Stimulated activated CD8-positive, alpha-beta memory T cell treated with anti-CD3 and anti-CD28 coated beads, Interleukin-15, amount 100 ng/mL, for 1 hour (primary cell): Measurements from ENCODE around the gene HNRNPLL.

Source experiments
- DNase-seq: peaks from one replicate; pipeline ENCODE4 v3.0.0-alpha.2; 2020; ENCODE audit warnings: low read depth

Gene HNRNPLL

DNA sequence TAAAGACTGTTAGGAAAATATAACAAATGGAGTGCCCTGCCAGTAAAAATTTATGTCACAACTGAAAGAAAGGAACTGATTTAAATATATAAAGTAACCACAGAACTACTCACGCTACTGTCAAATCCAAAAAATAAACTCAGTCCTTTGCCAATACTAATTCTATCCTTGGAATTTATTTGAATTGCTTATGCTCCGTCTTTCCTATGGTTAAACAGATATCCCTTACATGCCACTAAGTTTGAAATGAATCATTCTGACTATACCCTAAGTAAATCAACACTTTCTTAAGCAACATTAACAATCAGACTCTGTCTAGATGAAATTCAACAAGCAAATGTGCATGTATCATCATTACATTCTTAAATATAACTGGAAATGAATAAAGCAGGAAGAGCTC is 9.8 kb downstream of the HNRNPLL start:
- DNase-seq = no peak

DNA sequence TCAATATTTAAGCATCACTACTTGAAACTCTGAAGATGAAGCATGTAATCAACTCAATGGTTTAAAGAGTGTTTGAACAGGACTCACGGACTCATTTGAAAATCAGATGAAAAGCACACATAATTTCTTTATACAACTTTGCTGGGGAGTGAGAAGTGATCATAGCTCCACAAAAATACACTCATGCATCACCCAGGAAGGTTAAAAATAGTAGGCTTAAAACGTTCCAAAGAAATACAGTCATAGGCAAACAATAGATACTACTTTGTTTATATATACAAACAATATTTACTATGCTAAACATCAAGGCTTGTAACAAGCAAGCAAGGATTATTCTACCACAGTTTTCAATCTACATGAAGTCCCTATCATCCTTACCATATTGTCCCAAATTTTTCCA is 11.6 kb downstream of the HNRNPLL start:
- no peak for DNase-seq

DNA sequence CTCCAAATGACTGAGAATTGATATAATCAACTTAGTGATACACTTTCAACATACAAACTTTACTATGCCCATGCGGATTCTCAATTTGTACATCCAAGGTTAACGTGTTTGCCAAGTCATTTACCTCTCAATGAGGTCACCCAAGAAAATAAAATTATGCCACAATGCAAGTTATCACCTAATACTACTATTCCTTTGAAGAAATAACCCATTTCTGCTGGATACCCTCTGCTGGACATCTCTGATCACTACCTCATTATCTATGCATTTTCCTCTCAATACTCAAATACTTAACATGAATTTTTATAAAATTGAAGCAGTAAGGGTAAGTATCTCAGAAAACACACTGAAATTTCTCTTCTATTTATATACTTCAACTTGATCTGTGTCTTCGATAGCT is 12.7 kb downstream of the HNRNPLL start:
- DNase-seq = no peak

DNA sequence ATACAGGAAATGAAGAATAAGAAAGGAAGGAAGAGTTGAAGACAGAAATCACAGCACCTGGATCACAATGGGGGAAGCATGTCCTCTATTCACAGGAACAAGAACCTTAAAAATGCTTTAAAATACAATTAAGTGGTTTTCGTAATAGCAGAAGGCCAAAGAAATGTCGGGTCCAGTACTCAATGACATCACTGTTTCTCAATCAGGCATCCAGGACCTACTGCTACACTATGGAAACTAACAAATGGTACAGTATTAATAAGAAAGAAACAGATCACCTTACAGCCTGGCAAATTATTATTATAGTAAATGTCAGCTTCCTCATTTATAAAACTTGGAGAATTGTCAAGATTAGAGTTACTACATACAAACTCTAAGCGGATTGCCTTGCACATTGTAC is 15.8 kb downstream of the HNRNPLL start:
- DNase-seq = no peak

DNA sequence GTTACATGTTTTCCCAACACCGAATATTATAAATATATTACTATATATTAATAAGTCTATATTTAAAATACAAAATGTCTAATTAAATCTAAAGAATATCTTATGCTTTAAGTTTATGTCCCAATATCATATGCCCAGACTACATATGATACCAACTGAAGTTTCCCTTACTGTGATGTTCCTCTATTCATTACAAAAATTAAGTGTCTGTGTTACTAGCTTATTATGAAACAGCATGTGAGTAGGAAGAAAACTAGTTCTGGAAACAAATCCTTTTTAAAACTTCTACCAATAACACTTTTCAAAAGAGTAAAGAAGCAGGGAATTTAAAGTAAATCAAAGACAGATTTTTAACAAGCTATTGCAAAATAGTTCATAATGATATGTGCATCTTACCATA is 17.8 kb downstream of the HNRNPLL start:
- no peak for DNase-seq

DNA sequence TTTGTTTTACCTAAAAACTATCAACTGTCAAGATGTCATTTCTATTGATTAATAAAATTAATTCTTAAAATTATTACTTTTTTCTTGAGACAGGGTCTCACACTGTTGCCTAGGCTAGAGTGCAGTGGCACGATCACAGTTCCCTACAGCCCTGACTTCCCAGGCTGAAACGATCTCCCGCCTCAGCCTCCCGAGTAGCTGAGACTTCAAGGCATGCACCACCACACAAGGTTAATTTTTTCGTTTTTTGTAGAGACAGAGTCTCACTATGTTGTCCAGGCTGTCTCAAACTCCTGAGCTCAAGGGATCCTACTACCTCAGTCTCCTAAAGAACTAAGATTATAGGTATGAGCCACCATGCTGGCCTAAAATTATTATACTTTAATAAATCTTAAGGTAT is 18.7 kb downstream of the HNRNPLL start:
- DNase-seq = no peak

DNA sequence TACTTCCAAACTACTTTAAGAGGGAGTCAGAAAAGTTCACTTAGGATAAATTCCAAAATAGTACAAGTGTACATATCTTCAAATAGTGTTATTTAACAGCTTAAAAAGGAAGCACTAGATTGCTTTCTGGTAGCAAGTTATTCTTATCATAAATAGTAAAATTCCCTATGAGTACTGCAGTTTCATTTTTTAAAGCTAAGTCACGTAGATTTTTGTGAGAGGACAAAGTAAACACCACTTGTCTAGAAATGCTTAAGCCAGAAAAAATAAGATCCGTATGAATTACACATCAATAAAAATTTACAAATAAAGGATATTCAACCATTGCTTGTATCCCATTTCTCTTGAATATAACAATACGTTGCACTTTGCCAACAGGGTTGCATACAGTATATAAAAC is 19.2 kb downstream of the HNRNPLL start:
- no peak for DNase-seq

DNA sequence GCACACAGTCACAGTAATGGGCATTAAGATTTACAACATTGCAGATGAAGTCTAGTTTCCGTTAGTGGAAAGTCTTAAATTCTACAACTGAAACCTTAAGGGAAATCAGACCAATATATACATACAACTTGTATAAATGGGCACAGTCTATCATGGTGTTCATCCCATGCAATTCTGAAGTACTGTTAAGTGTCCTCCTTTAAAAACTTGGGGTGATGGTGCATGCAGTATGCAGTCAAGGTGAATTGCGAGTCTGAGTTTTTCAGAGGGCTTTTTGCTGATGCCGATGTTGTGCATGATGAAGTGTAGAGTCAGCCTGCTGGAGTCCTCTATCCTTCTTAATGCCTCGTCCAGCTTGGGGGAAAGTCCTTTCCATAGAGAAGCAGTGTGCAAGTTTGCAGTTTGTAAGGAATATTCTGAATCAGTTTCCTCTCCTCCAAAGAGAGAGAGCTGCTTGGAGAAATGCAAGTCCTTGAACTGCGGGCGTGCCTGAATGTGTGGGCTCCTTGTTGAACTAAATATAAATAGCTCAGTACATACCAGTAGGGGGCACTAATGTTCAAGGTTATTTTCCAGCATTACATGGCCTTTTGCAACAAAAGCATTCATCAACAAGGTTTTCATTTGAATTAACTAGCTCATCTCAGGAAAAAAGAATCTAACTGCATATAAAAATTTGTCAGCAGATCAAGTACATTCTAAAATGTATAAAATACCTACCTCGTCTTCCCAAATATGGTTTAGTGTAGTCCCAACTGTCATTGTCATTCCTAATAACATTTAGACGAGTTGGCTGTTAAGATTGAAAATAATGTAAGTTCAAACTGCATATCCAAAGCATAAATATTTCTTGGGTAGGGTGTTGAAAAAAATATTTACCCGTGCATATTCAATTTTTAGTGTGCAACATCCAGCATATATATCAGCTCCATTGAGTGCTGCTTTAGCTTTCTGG is 21.3 kb downstream of the HNRNPLL start:
- no peak for DNase-seq

DNA sequence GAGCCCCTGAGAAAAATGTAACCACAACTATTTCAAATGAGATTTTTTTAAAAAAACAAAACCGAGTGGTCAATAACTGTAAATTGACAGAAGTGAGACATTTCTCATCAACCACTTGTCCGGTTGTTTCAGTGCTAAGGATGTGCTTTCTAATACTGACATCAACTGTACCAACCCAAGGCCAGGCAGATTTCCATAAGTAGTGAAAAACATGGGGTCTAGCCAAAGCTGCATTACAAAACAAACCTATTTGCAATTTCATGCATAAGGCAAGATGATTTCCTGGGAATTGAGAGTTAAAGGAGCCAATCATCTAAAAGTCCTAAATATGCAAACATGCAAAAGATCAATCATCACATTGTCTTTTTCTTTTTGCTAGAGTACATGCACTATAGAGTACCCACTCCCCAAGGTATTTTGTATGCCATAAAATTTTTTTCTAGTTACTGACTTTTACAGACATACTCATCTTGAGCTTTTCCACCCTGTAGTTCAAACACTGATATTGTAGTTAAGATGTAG is 22.6 kb downstream of the HNRNPLL start:
- no peak for DNase-seq

DNA sequence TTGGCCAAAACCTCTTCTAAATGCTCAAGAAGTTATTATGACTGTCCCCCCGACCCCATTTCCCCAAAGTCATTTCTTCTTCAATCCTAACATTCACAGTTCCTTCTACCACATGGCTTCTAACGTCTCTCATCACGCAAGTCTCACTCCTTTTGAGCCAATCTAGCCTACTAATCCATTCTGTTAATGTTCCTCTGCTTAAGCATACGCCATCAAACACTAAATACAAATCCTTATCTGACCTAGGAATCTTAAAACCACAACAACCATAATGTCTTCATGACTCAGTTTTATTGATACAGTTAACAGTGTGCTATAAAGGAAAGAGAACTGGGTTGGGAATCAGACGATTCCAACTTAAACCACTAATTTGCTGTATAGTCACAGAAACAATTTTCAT is 23.9 kb downstream of the HNRNPLL start:
- DNase-seq = no peak

DNA sequence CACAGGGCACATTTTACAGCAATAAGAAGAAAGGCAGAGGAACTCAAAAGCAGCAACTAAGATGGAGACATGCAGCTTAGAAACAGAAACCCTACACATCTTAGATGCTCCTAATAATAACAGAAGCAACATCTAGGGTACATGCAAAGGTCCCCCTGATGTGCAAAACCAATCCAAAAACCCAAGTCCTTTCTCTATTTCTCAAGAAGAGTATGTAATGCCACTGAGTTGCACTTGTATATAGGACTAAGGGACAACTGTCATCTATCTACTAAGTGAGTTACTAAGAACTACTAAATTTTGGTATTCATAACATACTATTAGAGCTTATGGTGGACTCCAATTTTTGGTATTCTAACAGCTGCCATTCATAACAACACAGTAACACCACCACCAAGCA is 28.4 kb downstream of the HNRNPLL start:
- no peak for DNase-seq

DNA sequence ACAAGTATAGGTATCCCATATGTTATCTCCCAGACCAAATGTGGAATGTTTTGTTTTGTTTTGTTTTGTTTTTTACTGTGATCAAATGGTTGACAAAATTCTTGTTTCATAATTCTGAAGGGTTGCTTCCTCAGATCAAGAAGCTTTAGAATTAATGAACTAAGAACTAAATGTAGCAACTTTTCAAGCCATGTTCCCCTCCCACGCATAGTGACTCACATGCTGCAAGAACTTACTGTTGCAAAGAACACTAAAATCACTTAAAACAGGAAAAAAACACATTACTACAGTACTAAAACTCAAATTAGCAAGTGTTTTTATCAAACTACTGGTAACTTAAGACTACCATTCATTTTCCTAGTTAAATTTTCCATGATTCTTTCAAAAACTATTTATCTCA is 30.6 kb downstream of the HNRNPLL start:
- DNase-seq = no peak

DNA sequence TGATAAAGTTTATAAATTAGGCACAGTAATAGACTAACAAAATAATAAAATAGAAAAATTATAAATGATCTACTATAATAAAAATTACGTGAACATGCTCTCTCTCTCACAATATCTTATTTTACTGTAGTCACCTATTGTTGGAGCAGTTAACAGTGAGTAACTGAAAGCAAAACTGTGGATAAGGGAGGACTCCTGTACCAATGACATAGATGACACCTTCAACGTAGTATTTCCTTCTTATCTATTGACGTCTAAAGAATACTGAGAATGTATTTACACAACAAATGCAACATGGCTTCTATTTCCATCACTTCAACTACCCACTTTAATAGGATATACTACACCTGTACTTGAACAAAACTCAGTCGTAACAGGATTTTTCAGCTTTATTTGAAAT is 31.5 kb downstream of the HNRNPLL start:
- DNase-seq = no peak

DNA sequence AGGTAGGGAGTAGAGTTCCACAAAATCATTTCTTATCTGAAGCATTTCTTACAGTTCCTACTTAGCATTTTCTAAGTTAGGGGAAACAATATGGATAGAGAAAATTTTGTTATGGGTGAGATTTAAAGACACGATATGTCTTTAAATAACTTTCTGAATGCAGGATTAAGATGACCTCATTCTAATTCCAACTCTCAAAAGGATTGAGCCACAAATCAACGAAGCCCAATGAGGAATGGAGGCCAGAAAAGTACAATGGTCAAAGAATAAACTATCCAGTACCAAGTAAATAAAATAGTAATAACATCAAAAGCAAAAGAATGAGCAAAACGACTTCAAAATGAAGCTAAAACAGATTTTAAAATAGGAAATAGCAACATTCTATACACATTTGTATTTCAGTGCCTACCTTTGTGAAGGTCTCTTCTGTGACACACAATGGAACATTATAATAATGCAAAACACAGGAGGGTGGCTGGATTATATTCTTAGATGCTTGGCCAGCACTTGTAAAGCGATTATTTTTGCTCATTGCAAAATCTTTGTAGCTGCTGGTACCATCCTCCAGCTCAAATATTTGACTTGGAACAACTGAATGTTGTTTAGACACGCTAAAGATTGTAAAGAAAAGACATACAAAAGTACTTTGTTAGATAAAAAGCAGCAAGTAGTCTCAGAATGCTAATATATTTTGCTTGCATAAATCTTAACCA is 33.8 kb downstream of the HNRNPLL start:
- DNase-seq = no peak

DNA sequence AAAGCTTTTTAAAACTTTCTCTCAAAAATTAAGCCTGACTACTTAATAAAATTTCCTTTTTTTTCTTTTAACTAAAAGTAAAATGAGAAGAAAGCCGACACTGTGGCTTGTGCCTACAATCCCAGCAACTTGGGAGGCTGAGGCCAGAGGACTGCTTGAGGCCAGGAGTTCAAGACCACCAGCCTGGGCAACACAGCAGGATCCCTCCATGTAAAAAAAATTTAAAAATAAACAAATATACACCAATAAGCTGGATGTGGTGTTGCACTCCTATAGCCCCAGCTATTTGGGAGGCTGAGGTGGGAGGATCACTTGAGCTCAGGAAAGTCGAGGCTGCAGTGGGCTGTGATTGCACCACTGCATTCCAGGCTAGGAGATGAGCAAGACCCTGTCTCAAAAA is 37.4 kb downstream of the HNRNPLL start:
- DNase-seq = no peak

DNA sequence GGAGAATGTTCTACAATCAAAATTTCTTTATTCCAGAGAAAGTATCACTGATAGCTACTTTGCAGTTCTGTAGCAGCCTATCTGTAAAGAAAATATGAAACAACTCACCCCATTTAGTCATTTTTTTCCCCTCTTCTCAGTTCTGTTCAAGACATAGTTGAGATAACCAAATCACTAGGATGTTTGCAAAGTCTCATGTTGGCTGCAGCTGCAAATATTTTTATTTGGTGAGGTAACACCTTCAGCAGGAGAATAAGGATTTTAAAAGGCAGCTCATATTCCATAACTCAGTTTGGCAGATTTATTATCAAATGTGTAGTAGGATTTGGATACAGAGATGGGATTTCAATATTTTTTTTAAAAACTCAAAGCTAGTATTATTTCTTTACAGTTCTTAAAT is 41.0 kb downstream of the HNRNPLL start:
- no peak for DNase-seq

DNA sequence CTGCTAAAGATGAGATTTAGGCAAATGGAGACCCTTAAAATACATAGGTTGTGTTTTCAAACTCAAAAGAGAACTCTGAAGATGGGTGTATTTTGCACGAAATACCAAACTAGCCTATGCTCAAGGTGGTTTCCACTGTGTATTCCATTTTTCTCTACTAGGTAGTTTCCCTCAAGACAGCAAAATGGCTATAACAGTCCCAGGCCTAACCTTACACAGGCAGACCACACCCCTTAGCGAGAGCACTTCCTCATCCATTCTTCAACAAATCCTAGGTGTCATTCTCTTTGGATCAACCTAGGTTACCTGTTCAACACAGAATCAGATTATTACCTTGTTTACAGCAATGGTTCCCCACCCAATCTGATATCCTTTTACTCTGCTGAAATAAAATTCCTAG is 42.6 kb downstream of the HNRNPLL start:
- DNase-seq = no peak

DNA sequence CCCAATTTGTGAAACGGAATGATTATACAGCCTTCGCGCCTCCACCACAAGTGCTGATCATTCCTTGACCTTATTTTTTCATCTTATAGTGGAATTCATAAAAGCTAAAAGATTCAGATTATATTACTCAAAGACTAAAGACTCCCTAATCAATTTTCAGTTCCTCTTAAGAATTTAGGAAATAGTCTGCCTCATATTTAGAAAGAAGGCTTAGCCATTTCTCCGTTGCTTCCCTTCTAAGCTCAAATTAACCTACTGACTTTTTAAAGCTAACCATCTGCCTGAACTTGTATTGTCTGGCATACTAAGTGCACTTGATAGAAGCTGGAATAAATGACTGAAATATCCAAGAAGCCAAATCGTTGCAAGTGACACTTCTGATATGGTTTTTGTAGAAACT is 44.7 kb downstream of the HNRNPLL start:
- no peak for DNase-seq

DNA sequence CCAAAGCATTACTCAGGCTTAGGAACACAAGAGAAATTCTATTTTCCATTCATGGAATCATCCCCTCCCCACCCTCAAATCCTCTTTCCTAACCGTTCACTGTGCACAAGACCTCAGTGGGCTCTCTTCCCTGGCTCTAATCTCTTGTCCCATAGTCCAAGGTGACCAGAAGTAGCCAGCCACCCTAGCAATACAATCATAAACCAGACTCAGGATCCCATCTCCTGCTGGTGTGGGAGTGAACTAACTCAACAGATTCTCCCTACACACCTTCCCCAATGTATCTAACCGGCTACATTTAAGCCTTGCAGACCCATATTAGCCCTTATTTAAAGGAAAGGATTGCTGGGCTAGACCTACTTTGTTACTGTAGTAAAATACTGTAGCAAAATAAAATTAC is 45.5 kb downstream of the HNRNPLL start:
- DNase-seq = no peak

DNA sequence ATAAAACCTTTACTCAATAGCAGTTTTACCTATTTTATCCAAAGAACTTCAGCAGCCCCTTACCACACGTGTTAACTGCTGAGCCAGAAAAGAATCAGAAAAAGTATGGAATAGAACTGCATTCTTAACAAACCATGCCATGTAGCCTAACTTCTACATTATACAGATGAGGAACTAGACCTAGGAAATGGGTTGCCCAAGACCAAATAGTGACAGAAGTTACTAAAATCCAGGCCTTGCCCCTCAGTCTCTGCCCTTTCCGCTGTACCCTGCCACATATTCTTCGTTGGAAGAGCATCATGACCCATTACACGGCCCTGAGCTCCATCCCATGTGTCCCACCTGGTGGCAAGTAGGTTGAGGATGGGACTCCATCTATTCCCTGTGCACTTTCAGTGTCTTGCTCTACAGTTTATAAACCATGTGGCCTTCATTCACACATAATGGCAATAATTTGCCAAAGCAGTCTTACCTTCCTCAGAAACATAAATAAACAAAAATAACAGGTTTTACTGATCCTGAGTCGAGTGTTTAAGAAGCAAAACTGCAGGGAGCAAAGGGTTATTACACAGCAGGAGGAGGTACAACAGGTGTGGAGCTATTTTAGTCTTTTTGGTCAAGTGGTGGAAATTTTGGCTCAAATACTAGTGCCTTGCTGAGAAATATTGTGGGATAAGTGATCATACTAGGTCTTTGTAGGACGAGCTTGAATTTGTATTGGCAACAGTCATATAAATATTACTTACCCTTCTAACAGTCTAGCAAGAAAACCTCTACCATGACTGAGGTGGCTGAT is 46.5 kb downstream of the HNRNPLL start:
- no peak for DNase-seq

DNA sequence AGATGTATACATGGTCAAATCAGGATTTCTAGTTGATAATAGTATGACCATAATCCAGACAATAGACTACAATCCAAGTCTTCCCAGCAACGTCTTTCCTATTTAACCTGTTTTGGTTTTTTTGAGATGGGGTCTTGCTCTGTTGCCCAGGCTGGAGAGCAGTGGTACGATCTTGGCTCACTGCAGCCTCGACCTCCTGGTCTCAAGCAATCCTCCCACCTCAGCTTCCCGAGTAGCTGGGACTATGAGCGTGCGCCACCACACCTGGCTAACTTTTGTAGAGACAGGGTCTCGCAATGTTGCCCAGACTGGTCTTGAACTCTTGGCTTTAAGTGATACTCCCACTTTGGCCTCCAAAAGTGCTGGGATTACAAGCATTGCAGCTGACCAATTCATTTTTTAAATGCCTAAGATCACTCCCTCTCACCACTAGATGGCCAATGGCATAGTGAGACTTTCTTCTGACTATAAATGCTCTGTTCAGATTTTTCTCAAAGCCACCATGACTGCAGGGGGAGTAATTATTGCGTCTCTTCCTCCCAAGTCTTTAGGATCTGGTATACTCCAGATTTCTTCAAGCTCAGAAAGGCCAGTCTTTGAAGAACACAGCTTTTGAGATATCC is 47.6 kb downstream of the HNRNPLL start:
- no peak for DNase-seq

DNA sequence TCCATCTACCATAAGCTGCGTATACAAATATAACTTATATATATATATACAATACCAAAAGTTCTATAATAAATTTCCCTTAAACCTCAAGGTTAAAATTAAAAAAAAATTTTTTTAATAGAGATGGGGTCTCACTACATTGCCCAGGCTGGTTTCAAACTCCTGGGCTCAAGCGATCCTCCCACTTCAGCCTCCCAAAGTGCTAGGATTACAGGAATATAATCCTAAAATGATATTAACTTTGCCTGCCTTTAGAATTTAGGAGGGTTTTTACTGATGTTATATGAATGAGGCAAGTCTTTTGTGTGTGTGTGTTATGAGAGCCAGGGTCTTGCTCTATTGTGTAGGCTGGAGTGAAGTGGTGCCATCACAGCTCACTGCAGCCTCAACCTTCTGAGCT is 49.2 kb downstream of the HNRNPLL start:
- DNase-seq = no peak
